WI38 (cell line): Measurements from ENCODE around the gene BRS3.
"Not testable (repeated sequence)": the region's sequence is repeated elsewhere in the genome, so short reads cannot be mapped to it uniquely, and the experiment has no call there.

Experiments used
- H3K4me3 ChIP-seq: 2 replicates; pipeline ENCODE4 v1.5.1; 2011; ENCODE audit warnings: low read depth, mild to moderate bottlenecking, control low read depth, low read length
- CTCF ChIP-seq: IDR thresholded peaks from 2 replicates; pipeline ENCODE4 v1.5.1; 2012; ENCODE audit warnings: low read depth, mild to moderate bottlenecking, control low read depth, low read length

BRS3 gene

GRCh38 chrX:136487647-136488046, at the start of gene BRS3:
Gene BRS3, plus strand, starts transcription at chrX:136487947. Its CDS starts 168 bp downstream, at chrX:136488115.
- H3K4me3 ChIP-seq, result no peak within 1 kb of the TSS
- no peak for TF ChIP-seq CTCF

GRCh38 chrX:136438192-136438591, 49.6 kb upstream of the BRS3 start:
- TF ChIP-seq CTCF, result no peak
- no peak overlapping the region for H3K4me3 ChIP-seq

GRCh38 chrX:136445674-136446073, 42.1 kb upstream of the BRS3 start:
- H3K4me3 ChIP-seq, result not testable (repeated sequence)

GRCh38 chrX:136446208-136446607, 41.5 kb upstream of the BRS3 start:
- H3K4me3 ChIP-seq, result no peak overlapping the region
- no peak for TF ChIP-seq CTCF

GRCh38 chrX:136447308-136447707, 40.4 kb upstream of the BRS3 start:
- no peak for TF ChIP-seq CTCF
- H3K4me3 ChIP-seq, result no peak overlapping the region

GRCh38 chrX:136447968-136448367, 39.8 kb upstream of the BRS3 start:
- no peak overlapping the region for H3K4me3 ChIP-seq
- TF ChIP-seq CTCF, result no peak

GRCh38 chrX:136450050-136450830, 37.5 kb upstream of the BRS3 start:
- no peak for TF ChIP-seq CTCF

GRCh38 chrX:136452614-136453013, 35.1 kb upstream of the BRS3 start:
- no peak for TF ChIP-seq CTCF
- no peak overlapping the region for H3K4me3 ChIP-seq

More at GRCh38 chrX:136450050-136450830, 37.5 kb upstream of the BRS3 start:
- no peak overlapping the region for H3K4me3 ChIP-seq
